OCI-LY3 (cell line): ENCODE data around the gene MACROD2.

Experiments used
- CTCF ChIP-seq: fragments of 200-600, 300-600 bp; sonication (generic); IDR thresholded peaks from 2 replicates; pipeline ENCODE4 v1.5.1; 2014; ENCODE audit warnings: antibody characterized with exemption, low read length, low read depth
- EZH2phosphoT487 ChIP-seq: fragments of 200-600 bp; shearing (Covaris generic); IDR thresholded peaks from 2 replicates; pipeline ENCODE4 v1.6.1; 2018; ENCODE audit warnings: antibody characterized with exemption, mixed run types, low read depth

- TF ChIP-seq CTCF (no peak), EZH2phosphoT487 (no peak)
Observed at GRCh38 chr20:14865731-14866130, 870.4 kb downstream of the MACROD2 start.
